Measurements from ENCODE around the gene NCAPG2.

NCAPG2 gene

DNA sequence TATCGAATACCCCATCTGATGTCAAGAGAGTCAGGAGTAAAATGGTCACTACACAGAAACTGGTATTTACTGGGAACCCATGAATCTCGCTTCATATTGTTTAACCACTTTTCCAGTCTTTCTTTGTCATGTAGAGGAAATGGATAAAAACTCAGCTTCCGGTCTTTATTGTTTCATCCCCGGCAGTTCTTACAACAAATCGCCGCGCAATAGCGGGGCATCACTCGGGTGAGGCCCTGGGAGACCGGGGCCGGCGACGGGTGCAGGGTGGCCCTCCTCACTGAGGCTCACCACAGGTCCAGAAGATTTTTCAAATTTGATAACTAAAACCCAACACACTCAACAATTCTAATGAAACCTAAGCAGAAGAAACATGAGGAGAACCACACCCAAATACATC, 81.4 kb downstream of the NCAPG2 start:
- DNase-seq = no peak

DNA sequence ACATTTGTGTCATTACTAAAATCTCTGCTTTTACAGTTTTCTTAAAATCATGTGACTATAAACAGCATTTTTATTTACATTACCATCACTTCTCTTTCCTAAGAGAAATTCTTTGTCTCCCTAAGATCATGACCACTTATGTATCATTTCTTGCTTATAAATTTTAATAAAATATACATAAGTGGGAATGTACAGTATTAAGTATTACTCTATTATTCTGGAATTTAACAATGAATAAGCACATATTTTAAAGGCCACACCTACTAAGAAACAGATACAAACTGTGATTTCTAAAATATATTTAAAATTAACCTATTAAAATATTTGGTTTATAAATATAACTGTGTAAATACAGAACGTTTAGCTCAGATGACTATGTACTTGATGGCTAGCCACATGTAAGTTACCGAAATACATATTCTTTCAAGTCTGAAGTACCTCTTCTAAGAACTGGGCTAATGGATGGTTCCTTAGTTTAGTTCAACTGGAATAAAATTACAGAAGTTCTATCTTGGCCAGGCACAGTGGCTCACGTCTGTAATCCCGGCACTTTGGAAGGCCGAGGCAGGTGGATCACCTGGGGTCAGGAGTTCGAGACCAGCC, 83.7 kb downstream of the NCAPG2 start:
- DNase-seq = no peak

DNA sequence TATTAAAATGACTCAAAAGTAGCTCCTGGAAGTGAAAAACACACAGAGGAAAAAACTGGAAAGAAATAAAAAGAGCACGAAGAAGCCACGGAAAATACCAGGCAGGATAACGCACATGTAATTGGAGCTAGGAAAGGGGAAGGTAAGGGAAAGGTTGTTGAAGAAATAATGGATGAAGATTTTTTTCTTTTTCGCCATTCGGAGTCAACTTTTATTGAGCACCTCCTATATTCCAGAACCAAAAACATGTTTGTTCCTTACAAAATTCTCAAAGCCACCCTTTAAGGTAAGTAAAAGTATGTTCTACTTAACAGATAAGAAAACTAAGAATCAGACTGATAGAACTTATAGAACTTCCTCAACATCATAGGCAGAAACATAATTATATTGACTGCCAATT, 84.2 kb downstream of the NCAPG2 start:
- DNase-seq = no peak

DNA sequence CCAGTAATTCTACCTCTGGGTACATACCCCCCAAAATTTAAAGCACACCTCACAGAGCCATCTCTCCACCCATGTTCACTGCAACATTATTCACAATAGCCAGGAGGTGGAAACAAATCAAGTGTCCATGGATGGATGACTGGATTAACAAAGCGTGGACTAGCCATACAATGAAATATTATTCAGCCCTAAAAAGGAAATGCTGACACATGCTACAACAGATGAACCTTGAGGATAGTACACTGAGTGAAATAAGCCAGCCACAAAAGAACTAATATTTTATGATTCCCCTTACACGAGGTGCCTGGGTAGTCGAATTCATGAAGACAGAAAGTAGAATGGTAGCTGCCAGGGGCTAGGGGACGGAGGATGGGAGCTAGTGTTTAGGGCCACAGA, 85.9 kb downstream of the NCAPG2 start:
- no peak for DNase-seq

DNA sequence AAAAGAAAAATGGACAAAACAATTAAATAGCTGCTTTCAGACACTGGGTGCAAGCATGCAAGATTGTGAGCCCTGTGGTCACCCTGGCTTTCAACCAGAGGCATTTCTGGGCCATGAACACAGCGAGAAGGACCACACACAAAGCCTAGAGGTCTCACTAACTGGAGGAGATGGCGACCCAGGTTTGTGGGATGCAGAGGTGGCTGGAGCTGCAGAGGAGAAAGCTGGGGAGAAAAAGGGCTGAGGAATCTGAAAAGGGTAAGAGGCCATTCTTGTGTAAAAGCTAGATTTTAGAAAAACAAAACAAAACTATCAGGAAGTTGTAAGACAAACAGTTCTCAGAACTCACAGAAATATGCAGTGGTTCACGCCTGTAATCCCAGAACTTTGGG, 86.9 kb downstream of the NCAPG2 start:
- no peak for DNase-seq

DNA sequence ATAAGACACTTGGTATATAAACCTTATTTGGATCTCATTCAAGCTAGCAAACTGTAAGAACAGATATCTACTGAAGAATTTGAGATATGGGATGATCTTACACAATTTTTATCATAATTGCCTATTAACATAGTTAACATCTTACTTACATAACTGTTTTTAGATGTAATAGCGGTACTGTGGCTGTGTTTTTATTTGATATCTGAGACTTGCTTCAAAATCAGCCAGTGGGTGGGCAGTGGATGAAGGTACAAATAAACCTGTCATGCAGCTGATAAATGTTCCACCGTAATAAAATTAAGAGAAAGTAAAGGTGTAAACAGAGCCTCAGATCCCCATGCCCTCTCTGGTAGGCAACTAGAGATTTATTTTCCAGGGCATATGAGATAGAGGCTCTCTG, 88.6 kb downstream of the NCAPG2 start:
- no peak for DNase-seq

DNA sequence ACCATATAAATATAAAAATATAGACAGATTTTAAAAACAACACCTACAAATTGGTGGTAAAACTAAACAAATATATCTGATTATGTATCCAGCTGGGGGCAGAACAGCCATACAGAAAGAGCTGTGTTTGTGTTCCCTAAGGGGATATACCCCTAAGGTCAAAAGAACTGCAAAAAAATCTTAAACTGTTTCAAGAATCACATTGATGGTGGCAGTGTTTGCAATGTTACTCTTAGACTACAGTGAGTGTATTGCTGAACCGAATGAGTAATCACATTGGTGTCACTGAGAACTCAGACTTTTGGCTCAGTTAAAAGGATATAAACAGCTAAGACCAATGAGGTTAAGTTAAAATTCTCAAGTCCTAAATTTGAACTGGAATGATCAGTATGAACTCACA, 89.9 kb downstream of the NCAPG2 start:
- no peak for DNase-seq

DNA sequence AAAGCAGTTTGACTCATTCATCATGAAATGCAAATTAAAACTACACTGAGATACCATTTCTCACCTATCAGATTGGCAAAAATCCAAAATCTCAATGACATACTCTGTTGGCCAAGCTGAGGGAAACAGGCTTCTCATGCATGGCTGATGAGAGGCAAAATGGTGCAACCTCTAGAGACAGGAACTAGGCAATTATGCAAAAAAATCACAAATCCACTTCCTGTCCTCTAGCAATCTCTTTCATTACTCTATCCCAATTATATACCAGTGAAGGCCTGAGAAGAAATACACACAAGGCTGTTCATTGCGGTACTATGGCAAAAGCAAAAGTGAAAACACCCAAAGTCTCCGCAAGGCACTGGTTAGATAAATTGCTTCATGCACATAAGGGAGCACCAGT, 91.1 kb downstream of the NCAPG2 start:
- no peak for DNase-seq

DNA sequence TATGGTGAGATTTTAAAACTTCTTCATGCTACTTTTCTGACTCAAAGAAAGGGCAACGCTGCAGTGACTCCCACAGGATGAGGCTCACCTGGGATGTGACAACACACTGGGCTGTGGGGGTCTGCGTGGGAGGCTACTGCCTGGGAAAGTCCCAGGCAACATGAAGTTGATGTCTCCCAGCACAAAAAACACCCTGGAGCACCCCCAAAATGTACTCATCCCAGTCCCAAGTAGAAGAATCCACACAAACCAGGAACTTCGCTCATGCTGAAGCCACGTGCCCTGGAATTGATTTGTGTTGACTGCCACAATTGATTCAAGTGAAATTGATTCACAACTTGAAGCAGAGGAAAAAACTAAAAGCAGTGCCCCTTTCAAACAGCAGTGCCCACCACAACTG, 92.1 kb downstream of the NCAPG2 start:
- DNase-seq = no peak

DNA sequence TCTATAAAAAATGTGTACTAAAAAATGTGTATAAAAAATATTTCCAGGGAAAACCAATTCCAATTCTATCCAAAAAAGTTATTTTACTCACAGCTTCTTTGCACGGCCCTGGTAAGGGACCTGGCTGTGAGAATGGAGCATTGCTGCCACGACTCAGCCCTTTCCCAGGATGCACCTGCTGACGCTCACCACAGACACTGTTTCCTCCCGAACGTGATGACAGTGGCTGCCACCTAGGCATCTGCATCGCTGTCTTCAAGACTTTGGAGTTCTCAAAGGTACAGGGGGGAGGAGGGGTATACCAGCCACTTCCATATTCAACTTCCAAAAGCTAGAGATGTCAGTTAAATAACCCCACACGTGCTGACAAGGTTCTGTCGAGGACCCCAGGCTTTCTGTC, 93.1 kb downstream of the NCAPG2 start:
- no peak for DNase-seq

DNA sequence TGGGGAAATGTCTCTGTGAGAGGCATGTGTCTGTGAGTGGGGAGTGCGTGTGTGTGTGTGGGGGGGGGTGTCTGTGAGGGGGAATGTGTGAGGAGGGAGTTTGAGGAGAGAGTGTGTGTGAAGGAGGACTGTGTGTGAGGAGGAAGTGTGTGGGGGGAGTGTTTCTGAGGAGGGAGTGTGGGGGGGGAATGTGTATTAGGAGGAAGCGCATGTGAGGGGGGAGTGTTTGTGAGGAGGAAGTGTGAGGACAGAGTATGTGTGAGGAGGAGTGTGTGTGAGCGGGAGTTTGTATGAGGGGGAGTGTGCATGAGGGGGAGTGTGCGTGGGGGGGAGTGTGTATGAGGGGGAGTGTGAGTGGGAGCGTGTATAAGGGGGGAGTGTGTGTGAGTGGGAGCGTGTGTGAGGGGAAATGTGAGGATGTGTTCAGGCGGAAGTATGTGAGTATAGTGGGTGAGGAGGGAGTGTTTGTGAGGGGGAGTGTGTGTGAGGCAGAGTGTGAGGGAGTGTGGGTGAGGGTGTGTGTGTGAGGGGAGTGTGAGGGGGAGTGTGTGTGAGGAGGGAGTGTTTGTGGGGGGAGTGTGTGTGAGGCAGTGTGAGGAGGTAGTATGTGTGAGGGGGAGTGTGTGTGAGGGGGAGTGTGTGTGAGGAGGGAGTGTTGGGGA, 95.2 kb downstream of the NCAPG2 start:
- no peak for DNase-seq

DNA sequence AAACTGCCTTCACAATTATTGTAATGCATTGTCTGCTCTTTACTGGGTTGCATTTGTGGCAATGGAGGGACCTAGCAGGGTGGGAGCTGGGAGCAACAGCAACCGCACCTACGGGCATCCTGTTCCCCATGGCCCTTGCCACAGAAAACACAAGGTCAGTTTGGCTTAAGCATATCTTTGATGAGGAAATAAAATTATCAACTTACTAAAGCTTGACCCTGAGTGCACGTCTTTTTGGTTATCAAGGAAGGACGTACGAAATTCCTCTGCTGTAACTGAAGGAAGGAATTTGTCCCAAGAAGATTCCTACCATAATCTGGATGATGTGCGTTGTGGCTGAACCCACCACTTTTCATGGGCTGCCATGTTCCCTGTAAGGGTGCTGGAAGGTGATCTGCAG, 97.0 kb downstream of the NCAPG2 start:
- no peak for DNase-seq

DNA sequence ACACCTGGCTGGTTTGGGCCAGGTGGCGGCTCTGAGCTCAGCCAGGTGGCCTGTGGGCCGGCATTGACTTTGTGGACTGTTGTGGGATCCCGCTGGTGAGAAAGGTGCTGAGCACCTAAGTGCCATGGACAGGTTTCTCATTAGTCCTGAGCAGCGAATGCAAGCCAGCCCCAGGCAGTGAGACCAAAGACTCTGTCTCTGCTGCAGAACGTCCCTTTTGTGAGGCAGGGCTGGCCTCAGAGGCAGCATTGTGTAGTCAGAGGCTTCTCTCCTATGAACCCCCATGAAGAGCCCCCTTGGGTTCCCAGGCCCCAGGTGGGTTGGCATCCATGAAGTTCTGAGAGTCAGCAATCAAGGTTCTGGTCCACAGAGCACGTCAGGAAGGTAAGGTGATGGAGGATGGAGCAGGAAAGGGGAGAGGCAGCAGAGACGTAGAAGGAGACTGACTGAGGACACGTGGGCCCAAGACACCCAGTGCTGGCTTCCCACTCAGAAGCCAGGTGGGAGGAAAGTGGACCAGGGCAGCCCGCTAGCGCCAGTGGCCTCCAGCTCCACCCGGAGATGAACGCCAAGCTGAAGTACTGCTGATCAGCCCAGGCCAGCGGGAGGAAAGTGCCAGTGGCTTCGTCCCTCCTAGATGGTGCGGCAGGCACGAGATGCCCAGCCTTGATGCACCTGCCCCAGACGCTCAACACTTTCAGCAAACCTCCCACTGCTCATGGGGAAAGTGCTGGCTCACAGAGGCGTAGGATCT, 97.8 kb downstream of the NCAPG2 start:
- DNase-seq = no peak

DNA sequence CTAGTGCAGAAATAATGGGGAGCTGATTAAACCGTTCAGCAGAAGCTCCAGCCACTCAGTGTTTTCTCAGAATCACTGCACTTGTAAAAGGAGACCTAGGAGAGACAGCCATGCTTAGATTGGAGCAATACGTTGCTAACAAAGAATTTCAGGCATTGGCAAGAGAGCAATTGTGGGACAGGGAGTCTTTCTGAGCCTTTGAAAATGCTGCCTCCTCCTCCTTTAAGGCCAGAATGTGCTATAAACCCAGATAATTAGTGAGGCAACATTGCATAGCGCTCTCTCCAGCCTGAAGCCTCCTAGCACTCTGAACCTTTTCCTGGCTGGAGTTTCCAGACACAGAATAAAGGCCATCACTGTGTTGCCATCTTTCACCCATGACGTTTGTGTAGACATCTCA, 98.5 kb downstream of the NCAPG2 start:
- DNase-seq = no peak

DNA sequence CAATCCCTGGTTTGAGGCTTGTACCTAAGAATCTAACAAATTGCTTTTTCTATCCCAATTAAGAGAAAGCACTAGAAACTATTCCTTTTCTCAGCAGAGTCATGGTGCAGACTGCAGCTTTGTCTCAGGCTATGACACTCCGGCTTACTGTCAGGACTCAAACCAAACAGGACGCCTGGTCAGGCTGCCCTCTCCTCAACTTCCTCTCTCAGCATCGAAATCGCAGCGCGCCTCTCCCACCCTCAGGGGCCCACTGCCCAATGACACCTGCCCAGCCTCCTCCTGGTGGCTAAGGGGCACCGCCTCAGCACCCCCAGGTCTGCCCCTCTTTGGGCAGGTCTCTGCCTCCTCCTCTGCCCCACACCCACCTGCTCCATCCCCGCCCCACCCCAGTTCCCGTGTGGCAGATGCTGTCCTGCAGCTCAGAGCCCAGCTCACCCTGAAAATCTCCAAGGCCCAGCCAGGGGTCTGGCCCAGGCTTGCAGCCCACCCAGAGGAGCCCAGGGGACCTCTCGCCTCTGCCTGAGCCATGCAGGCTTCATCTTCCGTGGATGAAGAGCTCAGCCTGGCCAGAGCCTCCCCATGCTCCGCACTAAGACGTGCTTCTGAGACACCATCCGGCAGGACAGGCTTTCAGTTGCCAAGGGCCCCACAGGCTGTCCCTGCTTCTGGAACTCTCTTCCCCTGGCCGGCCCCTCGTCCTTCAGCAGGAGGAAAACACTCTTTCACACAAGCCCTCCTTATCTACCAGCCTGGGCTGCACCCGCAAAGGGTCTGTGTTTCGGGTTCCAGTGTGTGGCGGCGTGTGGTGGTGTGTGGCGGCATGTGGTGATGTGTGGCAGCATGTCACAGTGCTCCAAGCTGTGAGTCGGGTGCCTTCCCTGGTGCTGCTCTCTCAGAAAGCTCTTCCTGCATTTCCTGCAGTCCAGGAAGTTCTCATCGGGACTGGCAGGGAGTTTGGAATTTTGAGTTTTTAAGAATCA, 100.5 kb downstream of the NCAPG2 start:
- no peak for DNase-seq

DNA sequence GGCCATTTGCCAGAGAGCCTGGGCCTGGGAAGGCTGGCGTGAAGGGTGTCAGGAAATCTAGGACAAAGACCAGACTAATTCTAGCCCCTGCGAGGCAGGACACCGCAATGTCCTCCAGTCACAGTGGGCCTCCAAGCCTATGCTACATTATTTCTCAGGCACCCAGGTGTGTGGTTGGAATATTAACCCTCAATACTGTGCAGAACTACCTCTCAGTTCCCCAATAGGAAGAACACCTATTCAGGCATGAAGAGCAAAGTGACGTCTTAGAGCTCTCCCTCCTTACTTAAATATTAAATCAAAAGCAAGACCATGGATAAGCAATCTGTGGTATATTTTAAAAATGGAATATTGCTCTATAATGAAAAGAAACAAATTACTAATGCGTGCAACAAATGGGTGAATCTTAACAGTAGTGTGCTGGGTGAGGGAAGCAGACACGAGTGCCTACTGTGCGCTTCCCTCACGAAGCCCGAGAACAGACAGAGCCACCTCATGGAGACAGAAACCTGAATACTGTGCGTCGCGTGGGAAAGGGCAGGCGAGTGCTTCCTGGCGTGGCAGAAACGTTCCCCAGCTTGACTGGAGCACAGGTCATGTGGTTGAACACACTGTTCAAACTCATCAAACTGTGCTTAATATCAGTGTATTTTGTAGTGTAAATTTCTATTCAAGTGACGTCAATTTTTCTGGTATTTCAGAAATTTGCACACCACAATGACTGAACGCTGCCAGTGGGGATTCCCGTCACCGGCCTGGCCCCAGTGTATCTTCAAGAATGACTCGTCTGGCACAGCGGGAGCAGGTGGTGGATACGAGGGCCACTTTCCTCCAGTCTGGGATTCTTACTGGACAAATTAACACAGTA, 101.5 kb downstream of the NCAPG2 start:
- peak in 1 of 2 donors; percentile 23 for DNase-seq

DNA sequence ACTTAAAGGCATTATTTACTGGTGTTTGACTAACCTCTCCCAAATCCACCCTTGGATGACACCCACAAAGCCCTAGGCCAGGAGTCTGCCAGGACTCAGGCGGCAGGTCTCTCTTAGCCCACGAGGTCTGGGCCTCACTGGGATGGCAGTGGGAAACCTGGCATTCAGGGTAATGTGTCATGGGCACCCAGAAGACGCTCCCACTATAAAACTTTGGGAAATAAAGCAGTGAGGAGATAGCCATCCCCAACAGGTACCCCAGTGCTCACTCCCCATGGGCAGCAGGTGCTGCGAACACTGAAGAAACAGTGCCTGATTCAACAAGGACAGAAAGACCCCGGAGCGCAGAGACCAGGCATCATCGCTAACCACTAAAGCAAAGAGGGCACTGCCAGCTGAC, 102.6 kb downstream of the NCAPG2 start:
- DNase-seq = no peak

DNA sequence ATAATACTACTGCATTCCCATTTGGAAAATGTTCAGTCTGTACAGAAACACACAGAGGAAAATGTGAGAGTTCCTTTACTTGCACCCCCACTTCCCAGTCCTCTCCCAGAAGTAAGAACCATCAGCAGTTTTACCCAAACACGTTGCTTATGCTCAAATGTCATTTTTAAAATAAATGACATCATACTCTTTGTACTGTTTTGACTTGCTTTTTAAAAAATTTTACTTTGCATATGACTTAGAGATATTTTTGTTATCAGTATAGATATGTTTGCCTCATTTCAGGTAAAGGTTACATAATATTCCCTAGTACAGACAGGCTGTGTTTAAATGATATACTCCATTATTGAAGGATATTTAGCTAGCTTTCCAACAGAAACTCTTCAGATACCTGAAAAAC, 103.5 kb downstream of the NCAPG2 start:
- no peak for DNase-seq

DNA sequence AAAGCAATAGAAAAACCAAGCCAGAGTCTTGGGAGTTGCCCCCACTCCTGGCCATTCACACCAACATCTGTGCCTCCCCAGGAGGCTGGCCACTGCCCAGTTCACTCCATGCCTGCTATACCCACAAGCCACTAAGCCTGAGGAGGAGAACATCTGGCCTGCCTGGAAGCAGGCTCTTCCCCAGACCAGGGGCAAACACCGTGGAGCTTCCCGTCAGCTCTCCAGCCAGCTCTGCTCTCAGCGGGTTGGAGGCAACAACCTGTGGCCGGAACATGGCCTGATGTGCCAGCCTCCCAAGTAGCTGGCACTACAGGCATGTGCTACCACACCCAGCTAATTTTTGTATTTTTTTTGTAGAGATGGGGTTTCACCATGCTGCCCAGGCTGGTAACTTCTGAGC, 107.9 kb downstream of the NCAPG2 start:
- DNase-seq = no peak

DNA sequence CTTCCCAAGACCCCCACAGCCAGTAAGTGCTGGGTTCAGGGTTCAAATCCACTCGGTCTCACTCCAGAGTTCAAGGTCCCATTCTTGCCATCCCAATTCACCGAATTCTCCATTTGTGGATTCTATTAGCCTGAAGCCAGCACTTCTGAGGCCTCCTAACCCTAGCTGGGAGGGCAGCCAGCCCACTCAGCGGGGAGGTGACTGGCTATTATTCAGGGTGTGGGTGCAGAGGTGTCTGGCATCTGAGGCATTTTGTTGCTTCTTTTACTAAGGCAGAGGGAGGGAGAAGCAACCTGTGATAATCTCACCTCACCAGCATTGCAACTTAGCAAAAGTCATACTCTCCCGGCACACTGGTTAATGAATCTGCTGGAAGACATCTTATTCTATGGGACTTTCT, 108.3 kb downstream of the NCAPG2 start:
- no peak for DNase-seq

DNA sequence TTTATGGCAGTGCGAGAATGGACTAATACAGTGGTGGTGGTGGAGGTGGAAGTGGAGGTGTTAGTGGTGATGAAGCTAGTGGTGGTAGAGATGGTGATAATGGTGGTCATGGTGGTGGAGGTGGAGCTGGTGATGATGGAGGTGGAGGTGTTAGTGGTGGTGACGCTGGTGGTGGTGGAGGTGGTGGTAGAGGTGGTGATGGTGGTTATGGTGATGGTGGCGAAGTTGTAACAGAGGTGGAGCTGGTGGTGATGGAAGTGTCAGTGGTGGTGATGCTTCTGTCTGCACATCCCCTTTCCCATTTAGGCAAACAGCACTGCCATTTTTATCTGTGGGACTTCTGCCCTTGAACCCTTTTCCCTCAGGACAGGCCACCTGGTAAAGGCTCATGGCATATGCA, 109.5 kb downstream of the NCAPG2 start:
- no peak for DNase-seq

DNA sequence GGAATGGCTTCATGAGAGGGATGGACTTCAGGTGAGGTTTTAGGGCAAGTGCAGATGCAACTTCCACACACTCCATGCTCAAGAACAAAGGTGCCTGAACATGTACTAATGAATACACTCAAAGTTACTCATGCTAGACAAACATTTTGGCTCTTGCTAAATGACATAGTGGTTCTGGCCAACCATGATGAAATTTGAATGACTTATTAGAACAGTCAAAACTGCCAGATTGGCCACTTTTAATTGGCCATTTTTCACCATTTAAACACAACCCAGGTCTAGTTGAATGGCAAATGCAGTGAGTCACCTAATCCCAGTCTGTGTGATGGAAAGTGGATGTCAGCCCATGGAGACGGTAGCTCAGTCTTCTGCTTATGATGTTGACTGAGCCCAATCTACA, 112.1 kb downstream of the NCAPG2 start:
- DNase-seq = no peak

All from stimulated activated CD4-positive, alpha-beta T cell treated with anti-CD3 and anti-CD28 coated beads, Interleukin-2, amount 100 ng/mL, for 24 hours (primary cell).